HG02852 (cell line): ENCODE measurements around the gene PHLDA3.

Experiments
- ATAC-seq: cut with Tn5 transposase; IDR thresholded peaks from one replicate; pipeline ENCODE4 v1.9.1; 2021; ENCODE audit warnings: mild to moderate bottlenecking, moderate library complexity; ENCODE audit not compliant: unreplicated experiment

Gene PHLDA3

GRCh38 chr1:201468844-201469644 lies at the start of gene PHLDA3:
PHLDA3 (minus strand) TSS chr1:201469188; CDS start chr1:201468786, 402 bp downstream.
- ATAC-seq, result peak; percentile 69

- no peak for ATAC-seq
These were observed 49.1 kb upstream of the PHLDA3 start for GRCh38 chr1:201518071-201518470.

GRCh38 chr1:201517631-201518030 lies 48.6 kb upstream of the PHLDA3 start:
- no peak for ATAC-seq

GRCh38 chr1:201516511-201517127 lies 47.6 kb upstream of the PHLDA3 start:
- ATAC-seq, result no peak

GRCh38 chr1:201515895-201516294 lies 46.9 kb upstream of the PHLDA3 start:
- no peak for ATAC-seq

- ATAC-seq, result no peak
These were observed 46.2 kb upstream of the PHLDA3 start for GRCh38 chr1:201515062-201515750.

GRCh38 chr1:201514466-201514865 lies 45.5 kb upstream of the PHLDA3 start:
- no peak for ATAC-seq

GRCh38 chr1:201513498-201514243 lies 44.7 kb upstream of the PHLDA3 start:
- ATAC-seq, result no peak

- ATAC-seq, result peak; percentile 41
These were observed 43.1 kb upstream of the PHLDA3 start for GRCh38 chr1:201511941-201512539.

- no peak for ATAC-seq
These were observed 42.5 kb upstream of the PHLDA3 start for GRCh38 chr1:201511396-201511940.

- ATAC-seq, result no peak
These were observed 41.7 kb upstream of the PHLDA3 start for GRCh38 chr1:201510734-201511133.

- ATAC-seq, result no peak
These were observed 40.8 kb upstream of the PHLDA3 start for GRCh38 chr1:201509601-201510374.

- ATAC-seq, result no peak
These were observed 39.8 kb upstream of the PHLDA3 start for GRCh38 chr1:201508809-201509208.

GRCh38 chr1:201507360-201507675 lies 38.3 kb upstream of the PHLDA3 start:
- ATAC-seq, result no peak

- ATAC-seq, result peak; percentile 89
These were observed 37.8 kb upstream of the PHLDA3 start, which contains the start of gene CSRP1 for GRCh38 chr1:201506557-201507359. CSRP1 (minus strand) TSS chr1:201507123; CDS start chr1:201496303, 10,820 bp downstream.

- no peak for ATAC-seq
These were observed 37.1 kb upstream of the PHLDA3 start for GRCh38 chr1:201506092-201506491.

- ATAC-seq, result no peak
These were observed 36.5 kb upstream of the PHLDA3 start for GRCh38 chr1:201505503-201505890.

GRCh38 chr1:201504799-201505502 lies 36.0 kb upstream of the PHLDA3 start:
- ATAC-seq, result no peak
